Right lobe of liver (tissue), 4 donors: ENCODE data around the gene ZBTB12.

Experiments
- CTCF ChIP-seq, 4 donors: fragments of 200-600 bp in 3 of 4; fragments of 450-650 bp in 1 of 4; IDR thresholded peaks; one replicate each; pipeline versions ENCODE4 v1.5.1 to v1.8.0; 2016 to 2022; ENCODE audit warnings: antibody characterized with exemption in 4 of 4, mild to moderate bottlenecking in 2 of 4
- POLR2A ChIP-seq: fragments of 450-650 bp; IDR thresholded peaks from one replicate; pipeline ENCODE4 v1.6.1; 2017; ENCODE audit warnings: antibody characterized with exemption, mild to moderate bottlenecking
- donor health status: DM: no; HTN: no; CAD: no.
- donor health status: DM: no; HTN: no; CAD: no.
- donor health status: DM: no; HTN: yes; CAD: no.

- no peak for TF ChIP-seq CTCF (IDR thresholded peaks at IDR 0.05)
- TF ChIP-seq POLR2A: no peak
These were observed 44.5 kb upstream of the ZBTB12 start for GRCh38 chr6:31946370-31946885.
